ENCODE data around the gene ABCB10.

GRCh38 chr1:229539863-229540506 lies 18.5 kb downstream of the ABCB10 start:
- TF ChIP-seq CTCF (conservative IDR thresholded peaks at IDR 0.05; ENCODE audit: low read length) (no peak), EZH2phosphoT487 (IDR thresholded peaks at IDR 0.05; ENCODE audit: borderline replicate concordance, low read depth, low read length) (no peak)

All from OCI-LY7 (cell line).